ACC112 (cell line): ENCODE data around the gene PRR9.

Source experiments
- H2AFZ ChIP-seq: fragments of 200-600 bp; sonication (generic); one replicate; pipeline ENCODE4 v1.6.0; 2017; ENCODE audit warnings: antibody characterized with exemption, low read length; ENCODE audit not compliant: unreplicated experiment
- H3K27ac ChIP-seq: fragments of 200-600 bp; sonication (generic); 2 replicates; pipeline ENCODE4 v1.5.1; 2014; ENCODE audit warnings: low read depth, mild to moderate bottlenecking, antibody characterized with exemption, low read length, moderate library complexity
- H3K27me3 ChIP-seq: fragments of 200-600 bp; sonication (generic); 2 replicates; pipeline ENCODE4 v1.6.1; 2014; ENCODE audit warnings: mild to moderate bottlenecking, antibody characterized with exemption, low read length, moderate library complexity, mixed read lengths; ENCODE audit not compliant: insufficient read depth
- H3K36me3 ChIP-seq: fragments of 200-600 bp; sonication (generic); 2 replicates; pipeline ENCODE4 v1.6.1; 2016; ENCODE audit warnings: mild to moderate bottlenecking, antibody characterized with exemption, low read length, moderate library complexity, mixed read lengths; ENCODE audit not compliant: insufficient read depth
- H3K4me1 ChIP-seq: fragments of 200-600 bp; sonication (generic); one replicate; pipeline ENCODE4 v1.6.1; 2016; ENCODE audit warnings: low read length, mixed read lengths; ENCODE audit not compliant: insufficient read depth, unreplicated experiment, control insufficient read depth
- H3K4me3 ChIP-seq: fragments of 200-600 bp; sonication (generic); 2 replicates; pipeline ENCODE4 v1.5.1; 2014; ENCODE audit warnings: mild to moderate bottlenecking, low read depth, low read length
- H3K79me2 ChIP-seq: fragments of 200-600 bp; sonication (generic); one replicate; pipeline ENCODE4 v1.6.0; 2016; ENCODE audit warnings: low read length; ENCODE audit not compliant: control insufficient read depth, unreplicated experiment, insufficient read depth

PRR9 gene

DNA sequence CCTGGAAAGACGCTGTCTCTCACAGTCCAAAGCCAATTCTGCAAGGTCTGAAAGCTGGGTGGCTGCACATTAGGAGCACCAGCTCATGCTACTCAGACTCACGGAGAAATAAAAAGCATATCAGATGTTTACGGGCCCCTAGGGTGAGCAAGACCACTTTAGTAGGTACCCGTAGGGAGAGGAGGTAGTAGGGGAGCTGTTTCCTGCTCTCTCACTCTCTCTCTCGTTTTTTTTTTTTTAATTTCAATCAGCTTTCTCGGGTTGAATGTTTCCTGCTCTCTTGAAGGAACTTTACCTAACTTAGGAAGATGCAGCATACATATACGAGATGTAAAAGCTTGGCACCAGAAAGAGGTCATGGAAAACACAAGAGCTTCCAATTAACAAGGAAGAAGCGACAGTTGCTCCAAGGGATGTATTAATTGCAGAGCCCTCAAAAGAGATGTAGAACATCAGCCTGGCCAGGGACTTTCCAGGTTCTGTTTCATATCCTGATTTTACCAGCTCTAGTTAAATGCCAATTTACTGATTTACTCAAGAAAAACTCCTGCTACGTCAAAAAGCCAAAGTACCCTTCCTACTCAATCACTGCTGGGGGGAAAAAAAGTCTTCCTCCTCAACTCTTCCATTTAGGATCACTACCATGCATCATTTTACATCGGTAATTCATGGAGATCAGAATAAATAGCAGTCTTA is 45.2 kb downstream of the PRR9 start:
- no peak overlapping the region for H3K27ac ChIP-seq
- no peaks in the 10 kb centered on the region for H3K36me3 ChIP-seq
- no peak overlapping the region for H2AFZ ChIP-seq
- H3K27me3 ChIP-seq, result peaks cover 77% of the 10 kb centered on the region
- no peak overlapping the region for H3K4me3 ChIP-seq
- H3K4me1 ChIP-seq, result no peaks in the 10 kb centered on the region
- no peaks in the 10 kb centered on the region for H3K79me2 ChIP-seq

DNA sequence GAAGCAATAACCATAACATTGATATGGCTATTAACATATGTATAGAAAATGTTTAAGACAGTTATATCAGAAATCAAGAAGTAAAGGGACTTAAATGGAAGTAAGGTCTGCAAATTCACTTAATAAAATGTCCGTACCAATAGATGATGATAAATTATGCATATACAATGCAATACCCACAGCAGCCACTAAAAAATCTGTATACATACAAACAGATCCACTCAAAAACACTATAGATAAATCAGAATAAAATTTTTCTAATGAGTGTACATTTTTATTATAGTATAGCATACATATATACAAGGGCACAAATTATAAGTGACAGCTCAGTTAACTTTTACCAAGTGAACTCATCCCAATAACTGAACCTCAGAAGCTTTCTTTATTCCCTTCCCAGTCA is 48.1 kb downstream of the PRR9 start:
- Histone ChIP-seq H3K4me1 (no peaks in the 10 kb centered on the region), H3K27me3 (peaks cover 52% of the 10 kb centered on the region), H3K36me3 (no peaks in the 10 kb centered on the region), H3K27ac (no peak overlapping the region), H3K79me2 (no peaks in the 10 kb centered on the region), H3K4me3 (no peak overlapping the region), H2AFZ (no peak overlapping the region)
